Measurements from ENCODE around the gene ADGRA3. TPM values are rescaled to one million over a fixed set of nuclear protein-coding genes. Genes with fewer than 3 reads are reported as not detected.
"Not testable (repeated sequence)": the region's sequence is repeated elsewhere in the genome, so short reads cannot be mapped to it uniquely, and the experiment has no call there.

The ADGRA3 gene
- total and polyA plus RNA-seq, 9 donors = 42.4 to 60.5 (median 49.0) TPM

DNA sequence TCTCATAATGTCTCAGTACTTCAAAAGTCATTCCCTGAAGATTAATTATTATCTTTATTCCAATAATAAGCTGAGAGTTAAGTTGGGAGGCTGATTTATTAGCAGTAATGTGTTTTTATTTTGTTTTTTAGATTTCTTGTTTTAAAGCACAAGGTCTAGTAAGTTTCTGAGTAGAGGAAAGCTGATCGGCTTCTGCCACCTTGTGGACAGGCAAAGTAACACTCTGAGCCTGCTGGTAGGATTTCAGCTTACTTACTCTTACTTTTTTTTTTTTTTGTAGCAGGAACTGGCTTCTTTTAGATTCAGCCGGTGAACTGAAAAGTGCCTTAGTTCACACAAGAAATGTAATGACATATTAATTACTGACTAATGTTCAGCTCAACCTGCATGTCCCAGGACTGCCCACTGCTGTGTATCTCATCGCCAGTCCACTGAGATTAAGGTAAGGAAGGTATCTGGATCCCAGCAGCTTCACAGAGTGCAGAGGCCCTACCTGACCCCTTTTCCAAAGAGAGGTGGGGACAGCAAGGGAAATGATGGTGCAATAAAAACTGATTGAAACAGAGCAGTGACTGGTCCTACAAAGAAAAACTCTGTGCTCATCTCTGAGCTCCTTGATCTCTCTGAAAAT, 126.5 kb downstream of the ADGRA3 start:
- Histone ChIP-seq H3K27me3 (ENCODE audit: control insufficient read depth, insufficient read depth, low read length) (no peaks in the 10 kb centered on the region), H3K27ac (ENCODE audit: low read length) (no peak overlapping the region), H3K4me1 (ENCODE audit: control insufficient read depth, insufficient read depth, low read length) (peaks cover 7% of the 10 kb centered on the region), H3K4me3 (ENCODE audit: low read length) (no peak overlapping the region), H3K9me3 (replicated peaks; ENCODE audit: control insufficient read depth, low read depth, low read length) (no peaks in the 10 kb centered on the region), H3K36me3 (ENCODE audit: control insufficient read depth, insufficient read depth, low read length) (peaks cover 22% of the 10 kb centered on the region)
- WGBS (ENCODE audit: insufficient coverage) = no CpG with 5 or more reads among the region's 3 CpGs
- peak; percentile 78 for DNase-seq

DNA sequence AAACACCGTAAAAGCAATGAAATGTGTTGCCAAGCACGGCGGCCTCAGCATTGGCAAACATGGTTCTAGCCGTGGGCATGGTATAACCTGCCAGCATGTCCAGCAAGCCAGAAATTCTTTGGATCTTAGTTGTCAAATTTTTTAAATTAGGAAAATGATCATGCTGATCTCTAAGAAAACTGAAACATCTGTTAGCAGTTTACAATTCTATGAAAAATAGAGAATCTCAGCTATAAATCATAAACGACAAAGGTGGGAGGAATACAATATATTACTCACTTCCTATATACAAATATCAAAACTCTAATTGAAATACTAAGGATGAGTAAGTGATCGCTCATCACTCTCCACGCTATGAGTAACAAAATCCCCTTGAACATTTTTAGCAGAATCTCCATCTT, 130.3 kb downstream of the ADGRA3 start:
- Histone ChIP-seq H3K36me3 (ENCODE audit: control insufficient read depth, insufficient read depth, low read length) (peaks cover 22% of the 10 kb centered on the region), H3K27me3 (ENCODE audit: control insufficient read depth, insufficient read depth, low read length) (no peaks in the 10 kb centered on the region), H3K4me3 (ENCODE audit: low read length) (no peak overlapping the region), H3K4me1 (ENCODE audit: control insufficient read depth, insufficient read depth, low read length) (no peaks in the 10 kb centered on the region), H3K9me3 (replicated peaks; ENCODE audit: control insufficient read depth, low read depth, low read length) (no peaks in the 10 kb centered on the region), H3K27ac (ENCODE audit: low read length) (no peak overlapping the region)
- 79% methylated on average over 4 of the region's 7 CpGs for WGBS (ENCODE audit: insufficient coverage)
- DNase-seq = no peak

DNA sequence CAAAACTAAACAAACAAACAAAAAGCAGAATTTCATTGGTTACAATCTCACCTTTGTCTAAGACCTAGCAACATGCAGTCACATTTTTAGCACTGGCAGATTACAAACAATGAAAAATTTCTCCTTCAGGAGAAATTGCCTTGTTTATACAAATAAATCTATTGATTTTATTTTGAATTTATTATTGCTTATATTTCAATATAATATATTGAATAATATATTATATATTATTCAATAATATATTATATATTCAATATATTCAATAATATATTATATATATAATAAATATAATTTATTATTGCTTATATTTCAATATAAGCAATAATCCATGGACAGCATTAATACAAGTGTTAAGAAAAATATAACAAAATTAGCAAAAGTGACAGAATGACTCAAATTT, 131.7 kb downstream of the ADGRA3 start:
- Histone ChIP-seq H3K36me3 (ENCODE audit: control insufficient read depth, insufficient read depth, low read length) (peaks cover 17% of the 10 kb centered on the region), H3K9me3 (replicated peaks; ENCODE audit: control insufficient read depth, low read depth, low read length) (no peaks in the 10 kb centered on the region), H3K27me3 (ENCODE audit: control insufficient read depth, insufficient read depth, low read length) (no peaks in the 10 kb centered on the region), H3K4me1 (ENCODE audit: control insufficient read depth, insufficient read depth, low read length) (no peaks in the 10 kb centered on the region), H3K27ac (ENCODE audit: low read length) (no peak overlapping the region), H3K4me3 (ENCODE audit: low read length) (no peak overlapping the region)
- DNase-seq = no peak

- not testable (repeated sequence) for H3K27ac ChIP-seq (ENCODE audit: low read length); DNase-seq; H3K9me3 ChIP-seq (replicated peaks; ENCODE audit: control insufficient read depth, low read depth, low read length); H3K27me3 ChIP-seq (ENCODE audit: control insufficient read depth, insufficient read depth, low read length); H3K36me3 ChIP-seq (ENCODE audit: control insufficient read depth, insufficient read depth, low read length); H3K4me1 ChIP-seq (ENCODE audit: control insufficient read depth, insufficient read depth, low read length); H3K4me3 ChIP-seq (ENCODE audit: low read length)
- WGBS (ENCODE audit: insufficient coverage) = 67% methylated on average over 1 of the region's 3 CpGs
Observed at GRCh38 chr4:22382216-22382615, 133.7 kb downstream of the ADGRA3 start.

GRCh38 chr4:22372986-22373385, 142.9 kb downstream of the ADGRA3 start:
- Histone ChIP-seq H3K9me3 (replicated peaks; ENCODE audit: control insufficient read depth, low read depth, low read length) (no peaks in the 10 kb centered on the region), H3K4me1 (ENCODE audit: control insufficient read depth, insufficient read depth, low read length) (no peaks in the 10 kb centered on the region), H3K4me3 (ENCODE audit: low read length) (no peak overlapping the region), H3K27ac (ENCODE audit: low read length) (no peak overlapping the region), H3K36me3 (ENCODE audit: control insufficient read depth, insufficient read depth, low read length) (no peaks in the 10 kb centered on the region), H3K27me3 (ENCODE audit: control insufficient read depth, insufficient read depth, low read length) (no peaks in the 10 kb centered on the region)
- no peak for DNase-seq
- 67% methylated on average over 3 of the region's 3 CpGs for WGBS (ENCODE audit: insufficient coverage)

GRCh38 chr4:22369901-22370562, 145.8 kb downstream of the ADGRA3 start:
- WGBS (ENCODE audit: insufficient coverage) = 64% methylated on average over 7 of the region's 8 CpGs

DNA sequence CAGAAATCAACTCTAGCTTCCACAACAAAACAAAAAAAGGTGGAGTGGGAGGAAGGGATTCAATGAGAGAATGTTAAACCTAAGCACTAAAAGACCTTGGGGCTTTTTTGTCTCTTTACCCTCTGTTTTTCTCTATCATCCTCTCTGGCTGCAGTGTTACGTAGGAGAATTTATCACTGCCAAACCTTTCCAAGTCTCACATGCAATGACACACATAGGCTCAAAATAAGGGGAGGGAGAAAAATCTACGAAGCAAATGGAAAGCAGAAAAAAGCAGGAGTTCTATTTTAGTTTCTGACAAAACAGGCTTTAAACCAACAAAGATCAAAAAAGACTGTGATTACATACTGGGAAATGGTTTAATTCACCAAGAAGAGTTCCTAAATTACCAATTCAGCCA, 152.1 kb downstream of the ADGRA3 start:
- Histone ChIP-seq H3K4me3 (ENCODE audit: low read length) (no peak overlapping the region), H3K36me3 (ENCODE audit: control insufficient read depth, insufficient read depth, low read length) (no peaks in the 10 kb centered on the region), H3K27me3 (ENCODE audit: control insufficient read depth, insufficient read depth, low read length) (no peaks in the 10 kb centered on the region), H3K27ac (ENCODE audit: low read length) (no peak overlapping the region), H3K4me1 (ENCODE audit: control insufficient read depth, insufficient read depth, low read length) (no peaks in the 10 kb centered on the region), H3K9me3 (replicated peaks; ENCODE audit: control insufficient read depth, low read depth, low read length) (no peaks in the 10 kb centered on the region)
- no CpG with 5 or more reads among the region's 2 CpGs for WGBS (ENCODE audit: insufficient coverage)
- DNase-seq = no peak

More at GRCh38 chr4:22369901-22370562, 145.8 kb downstream of the ADGRA3 start:
- Histone ChIP-seq H3K27ac (ENCODE audit: low read length) (no peak overlapping the region), H3K4me1 (ENCODE audit: control insufficient read depth, insufficient read depth, low read length) (no peaks in the 10 kb centered on the region), H3K36me3 (ENCODE audit: control insufficient read depth, insufficient read depth, low read length) (no peaks in the 10 kb centered on the region), H3K4me3 (ENCODE audit: low read length) (no peak overlapping the region), H3K27me3 (ENCODE audit: control insufficient read depth, insufficient read depth, low read length) (no peaks in the 10 kb centered on the region), H3K9me3 (replicated peaks; ENCODE audit: control insufficient read depth, low read depth, low read length) (no peaks in the 10 kb centered on the region)
- DNase-seq = no peak

- Histone ChIP-seq H3K27me3 (ENCODE audit: control insufficient read depth, insufficient read depth, low read length) (no peaks in the 10 kb centered on the region), H3K9me3 (replicated peaks; ENCODE audit: control insufficient read depth, low read depth, low read length) (no peaks in the 10 kb centered on the region), H3K27ac (ENCODE audit: low read length) (no peak overlapping the region), H3K4me1 (ENCODE audit: control insufficient read depth, insufficient read depth, low read length) (no peaks in the 10 kb centered on the region), H3K36me3 (ENCODE audit: control insufficient read depth, insufficient read depth, low read length) (no peaks in the 10 kb centered on the region), H3K4me3 (ENCODE audit: low read length) (no peak overlapping the region)
- WGBS (ENCODE audit: insufficient coverage) = no CpG with 5 or more reads among the region's 2 CpGs
- DNase-seq = no peak
Observed at GRCh38 chr4:22363036-22363435, 152.8 kb downstream of the ADGRA3 start.

GRCh38 chr4:22356987-22357596, 158.8 kb downstream of the ADGRA3 start:
- no peak for DNase-seq
- Histone ChIP-seq H3K4me3 (ENCODE audit: low read length) (no peak overlapping the region), H3K9me3 (replicated peaks; ENCODE audit: control insufficient read depth, low read depth, low read length) (peaks cover 2% of the 10 kb centered on the region), H3K4me1 (ENCODE audit: control insufficient read depth, insufficient read depth, low read length) (no peaks in the 10 kb centered on the region), H3K36me3 (ENCODE audit: control insufficient read depth, insufficient read depth, low read length) (no peaks in the 10 kb centered on the region), H3K27me3 (ENCODE audit: control insufficient read depth, insufficient read depth, low read length) (no peaks in the 10 kb centered on the region), H3K27ac (ENCODE audit: low read length) (no peak overlapping the region)
- WGBS (ENCODE audit: insufficient coverage) = 76% methylated on average over 4 of the region's 6 CpGs

DNA sequence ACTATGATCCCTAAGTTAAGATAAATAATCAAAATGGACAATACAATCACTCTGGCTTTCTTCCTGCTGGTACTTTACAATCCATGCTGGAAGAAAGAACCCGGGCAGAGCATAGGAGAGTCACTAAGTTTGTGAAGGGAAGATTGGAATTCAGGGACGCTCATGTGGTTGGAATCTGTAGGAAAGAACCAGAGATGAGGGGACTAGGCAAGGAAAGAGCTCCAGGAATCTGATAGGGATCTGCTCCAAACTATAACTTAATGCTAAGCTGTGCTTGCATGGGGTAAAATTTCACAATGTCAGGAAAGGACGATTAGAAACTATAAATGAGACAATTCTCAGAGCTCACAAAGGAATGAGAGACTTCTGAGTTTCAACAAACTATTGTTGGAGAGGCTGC, 167.5 kb downstream of the ADGRA3 start:
- Histone ChIP-seq H3K4me1 (ENCODE audit: control insufficient read depth, insufficient read depth, low read length) (no peaks in the 10 kb centered on the region), H3K27ac (ENCODE audit: low read length) (no peak overlapping the region), H3K9me3 (replicated peaks; ENCODE audit: control insufficient read depth, low read depth, low read length) (no peaks in the 10 kb centered on the region), H3K27me3 (ENCODE audit: control insufficient read depth, insufficient read depth, low read length) (no peaks in the 10 kb centered on the region), H3K4me3 (ENCODE audit: low read length) (no peak overlapping the region), H3K36me3 (ENCODE audit: control insufficient read depth, insufficient read depth, low read length) (no peaks in the 10 kb centered on the region)
- no peak for DNase-seq
- WGBS (ENCODE audit: insufficient coverage) = 67% methylated on average over 1 of the region's 3 CpGs

All from muscle of leg (tissue), 11 donors.